Measurements from ENCODE around the gene SBF2. TPM values are rescaled to one million over a fixed set of nuclear protein-coding genes. Genes with fewer than 3 reads are reported as not detected.

Gene SBF2
- total and polyA plus RNA-seq, 9 of the 15 experiments (the other 6 are each of a cell fraction or from before 2014, with no cell fraction given), result 0.80 to 9.5 (median 5.0) TPM

- POLR2A ChIA-PET, result no interaction called here
- no peak overlapping the region for H3K27ac ChIP-seq (ENCODE audit: extremely low read depth, low read depth, low read length)
- H4K20me1 ChIP-seq (replicated peaks; ENCODE audit: control insufficient read depth, insufficient read depth, low read length), result no peaks in the 10 kb centered on the region
- intact Hi-C loops (cut with micrococcal nuclease), result no loop called here
- WGBS (ENCODE audit: insufficient coverage, low coverage, missing lambda C conversion rate), result 24% methylated on average over 1 of the region's 1 CpG
- no peak overlapping the region for H3K4me3 ChIP-seq
- H3K9me3 ChIP-seq (replicated peaks; ENCODE audit: control insufficient read depth, insufficient read depth, low read depth, low read length), result no peaks in the 10 kb centered on the region
- H3K4me1 ChIP-seq (replicated peaks in 1 of 2; ENCODE audit: control insufficient read depth in 2 of 2, insufficient read depth in 2 of 2, low read length in 2 of 2), result no peaks in the 10 kb centered on the region
- no peaks in the 10 kb centered on the region for H3K9me1 ChIP-seq (ENCODE audit: control insufficient read depth, insufficient read depth, low read length)
- in situ Hi-C loops (cut with MboI), result no loop called here
- H3K4me2 ChIP-seq (ENCODE audit: insufficient read depth, low read length), result no peak overlapping the region
- FAIRE-seq (no peak), DNase-seq (ENCODE audit: extremely low read depth in 1 of 4, low spot score in 3 of 4) (no peak), ATAC-seq (no peak)
- no peaks in the 10 kb centered on the region for H3K27me3 ChIP-seq (ENCODE audit: control insufficient read depth in 2 of 2, insufficient read depth in 2 of 2, low read length in 2 of 2)
- no peak overlapping the region for H3K9ac ChIP-seq (ENCODE audit: insufficient read depth in 1 of 2, low read depth in 2 of 2, low read length in 2 of 2)
- H3K79me2 ChIP-seq (ENCODE audit: control insufficient read depth, insufficient read depth, low read length), result no peaks in the 10 kb centered on the region
- H3K36me3 ChIP-seq (ENCODE audit: control insufficient read depth, insufficient read depth, low read length), result no peaks in the 10 kb centered on the region
- TF ChIP-seq SPI1 (IDR thresholded peaks at IDR 0.05; ENCODE audit: borderline replicate concordance, low read depth, low read length) (peak; percentile 68; the same call in 1 of the 2 replicates), ETS1 (conservative IDR thresholded peaks at IDR 0.05; ENCODE audit: control insufficient read depth, low read depth, low read length) (no peak)
- CTCF ChIA-PET (ENCODE audit: low intra/inter-chr PET ratio), result no interaction called here
- H2AFZ ChIP-seq (ENCODE audit: low read depth, low read length), result no peak overlapping the region
- no TSS peak for BruUV-seq (replicated peaks)
These were observed 444.6 kb downstream of the SBF2 start for GRCh38 chr11:9849389-9849788.

GRCh38 chr11:9847636-9848035 lies 446.4 kb downstream of the SBF2 start:
- Histone ChIP-seq H3K4me3 (no peak overlapping the region), H3K9me3 (replicated peaks; ENCODE audit: control insufficient read depth, insufficient read depth, low read depth, low read length) (no peaks in the 10 kb centered on the region), H3K27ac (ENCODE audit: extremely low read depth, low read depth, low read length) (no peak overlapping the region), H2AFZ (ENCODE audit: low read depth, low read length) (no peak overlapping the region), H3K4me1 (replicated peaks in 1 of 2; ENCODE audit: control insufficient read depth in 2 of 2, insufficient read depth in 2 of 2, low read length in 2 of 2) (no peaks in the 10 kb centered on the region), H3K27me3 (ENCODE audit: control insufficient read depth in 2 of 2, insufficient read depth in 2 of 2, low read length in 2 of 2) (no peaks in the 10 kb centered on the region), H3K9me1 (ENCODE audit: control insufficient read depth, insufficient read depth, low read length) (no peaks in the 10 kb centered on the region), H3K79me2 (ENCODE audit: control insufficient read depth, insufficient read depth, low read length) (no peaks in the 10 kb centered on the region), H3K4me2 (ENCODE audit: insufficient read depth, low read length) (no peak overlapping the region), H4K20me1 (replicated peaks; ENCODE audit: control insufficient read depth, insufficient read depth, low read length) (no peaks in the 10 kb centered on the region), H3K9ac (ENCODE audit: insufficient read depth in 1 of 2, low read depth in 2 of 2, low read length in 2 of 2) (no peak overlapping the region), H3K36me3 (ENCODE audit: control insufficient read depth, insufficient read depth, low read length) (no peaks in the 10 kb centered on the region)
- no peak for ATAC-seq
- intact Hi-C loops (cut with micrococcal nuclease) (no loop called here), in situ Hi-C loops (cut with MboI) (no loop called here)
- WGBS (ENCODE audit: insufficient coverage, low coverage, missing lambda C conversion rate), result 27% methylated on average over 3 of the region's 3 CpGs
- no peak for DNase-seq (ENCODE audit: extremely low read depth in 1 of 4, low spot score in 3 of 4)
- no peak for FAIRE-seq
- BruUV-seq (replicated peaks), result no TSS peak
- ChIA-PET CTCF (ENCODE audit: low intra/inter-chr PET ratio) (no interaction called here), POLR2A (interaction anchor here (0.5 kb wide), 1 partner anchor 879 kb away, joined by 3 read pairs; no protein-coding TSS in a partner anchor)
- no peak for TF ChIP-seq RNF2 (IDR thresholded peaks at IDR 0.05)
- no peak for TF ChIP-seq RBM34 (IDR thresholded peaks at IDR 0.05; ENCODE audit: borderline replicate concordance, insufficient read depth, low read length)
- no peak for TF ChIP-seq ZFP36 (IDR thresholded peaks at IDR 0.05; ENCODE audit: low read depth, low read length, partially characterized antibody)
- no peak for TF ChIP-seq PREB (CRISPR knock-in tag; IDR thresholded peaks at IDR 0.05)
- TF ChIP-seq SPI1 (IDR thresholded peaks at IDR 0.05; ENCODE audit: borderline replicate concordance, low read depth, low read length), result no peak
- no peak for TF ChIP-seq NKRF (IDR thresholded peaks at IDR 0.05; ENCODE audit: borderline replicate concordance)
- no peak for TF ChIP-seq CSDE1 (IDR thresholded peaks at IDR 0.05)
- TF ChIP-seq TEAD4 (IDR thresholded peaks at IDR 0.05; ENCODE audit: low read length), result no peak
- TF ChIP-seq TEAD4 (CRISPR knock-in tag; IDR thresholded peaks at IDR 0.05; ENCODE audit: borderline replicate concordance), result no peak
- no peak for TF ChIP-seq ATF7 (IDR thresholded peaks at IDR 0.05)
- TF ChIP-seq BRD9 (IDR thresholded peaks at IDR 0.05; ENCODE audit: low read depth, partially characterized antibody), result no peak
